Measurements from ENCODE around the gene EXOC6B.

Gene EXOC6B

DNA sequence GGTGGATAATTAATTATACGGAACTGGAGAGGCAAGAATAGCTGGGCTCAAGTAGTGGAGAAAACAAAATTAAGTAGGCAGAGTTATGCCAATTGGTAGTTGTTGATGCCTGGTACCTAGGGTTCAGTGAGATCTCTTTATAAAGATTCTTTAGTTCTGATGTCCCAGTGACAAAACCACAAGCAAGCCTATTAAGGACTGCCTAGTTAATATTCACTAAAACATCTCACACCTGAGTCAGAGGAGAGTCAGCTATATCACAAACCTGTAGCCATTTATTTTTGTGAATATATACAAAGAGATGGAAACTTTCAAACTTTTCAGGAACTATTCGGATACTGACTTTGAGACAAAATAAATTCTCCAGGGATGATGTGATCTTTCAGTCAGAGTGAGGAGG, 464.3 kb downstream of the EXOC6B start:
- Histone ChIP-seq H3K36me3 (ENCODE audit: control insufficient read depth in 2 of 2, insufficient read depth in 1 of 2, low read length in 2 of 2) (no peaks in the 10 kb centered on the region), H3K27ac (ENCODE audit: extremely low read depth, low read depth, low read length) (no peak overlapping the region), H3K9me3 (ENCODE audit: control insufficient read depth, insufficient read depth, low read depth, low read length) (no peaks in the 10 kb centered on the region), H3K4me1 (ENCODE audit: control insufficient read depth, insufficient read depth, low read length) (no peaks in the 10 kb centered on the region), H3K4me3 (ENCODE audit: low read depth, low read length) (no peak overlapping the region)
- no peak for TF ChIP-seq ZNF157 (tag by site-specific recombination; IDR thresholded peaks at IDR 0.05)
- TF ChIP-seq ZNF121 (tag by site-specific recombination; IDR thresholded peaks at IDR 0.05): no peak
- no peak for TF ChIP-seq ZNF830 (tag by site-specific recombination; IDR thresholded peaks at IDR 0.05; ENCODE audit: low read depth)
- no peak for TF ChIP-seq ZNF19 (tag by site-specific recombination; IDR thresholded peaks at IDR 0.05; ENCODE audit: low read depth)
- TF ChIP-seq, protein P1, sequence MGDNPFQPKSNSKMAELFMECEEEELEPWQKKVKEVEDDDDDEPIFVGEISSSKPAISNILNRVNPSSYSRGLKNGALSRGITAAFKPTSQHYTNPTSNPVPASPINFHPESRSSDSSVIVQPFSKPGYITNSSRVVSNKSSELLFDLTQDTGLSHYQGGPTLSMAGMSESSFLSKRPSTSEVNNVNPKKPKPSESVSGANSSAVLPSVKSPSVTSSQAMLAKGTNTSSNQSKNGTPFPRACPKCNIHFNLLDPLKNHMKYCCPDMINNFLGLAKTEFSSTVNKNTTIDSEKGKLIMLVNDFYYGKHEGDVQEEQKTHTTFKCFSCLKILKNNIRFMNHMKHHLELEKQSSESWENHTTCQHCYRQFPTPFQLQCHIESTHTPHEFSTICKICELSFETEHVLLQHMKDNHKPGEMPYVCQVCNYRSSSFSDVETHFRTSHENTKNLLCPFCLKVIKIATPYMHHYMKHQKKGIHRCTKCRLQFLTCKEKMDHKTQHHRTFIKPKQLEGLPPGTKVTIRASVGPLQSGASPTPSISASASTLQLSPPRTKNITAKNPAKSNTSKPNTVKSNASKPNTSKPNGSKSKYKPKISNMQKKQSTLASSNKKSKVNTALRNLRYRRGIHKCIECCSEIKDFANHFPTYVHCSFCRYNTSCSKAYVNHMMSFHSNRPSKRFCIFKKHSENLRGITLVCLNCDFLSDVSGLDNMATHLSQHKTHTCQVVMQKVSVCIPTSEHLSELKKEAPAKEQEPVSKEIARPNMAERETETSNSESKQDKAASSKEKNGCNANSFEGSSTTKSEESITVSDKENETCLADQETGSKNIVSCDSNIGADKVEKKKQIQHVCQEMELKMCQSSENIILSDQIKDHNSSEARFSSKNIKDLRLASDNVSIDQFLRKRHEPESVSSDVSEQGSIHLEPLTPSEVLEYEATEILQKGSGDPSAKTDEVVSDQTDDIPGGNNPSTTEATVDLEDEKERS (tag by site-specific recombination; IDR thresholded peaks at IDR 0.05): no peak
- TF ChIP-seq ZNF501 (tag by site-specific recombination; IDR thresholded peaks at IDR 0.05): no peak
- TF ChIP-seq, protein P2, sequence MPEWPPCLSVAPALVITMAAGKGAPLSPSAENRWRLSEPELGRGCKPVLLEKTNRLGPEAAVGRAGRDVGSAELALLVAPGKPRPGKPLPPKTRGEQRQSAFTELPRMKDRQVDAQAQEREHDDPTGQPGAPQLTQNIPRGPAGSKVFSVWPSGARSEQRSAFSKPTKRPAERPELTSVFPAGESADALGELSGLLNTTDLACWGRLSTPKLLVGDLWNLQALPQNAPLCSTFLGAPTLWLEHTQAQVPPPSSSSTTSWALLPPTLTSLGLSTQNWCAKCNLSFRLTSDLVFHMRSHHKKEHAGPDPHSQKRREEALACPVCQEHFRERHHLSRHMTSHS (tag by site-specific recombination; IDR thresholded peaks at IDR 0.05): no peak
- TF ChIP-seq ZBTB48 (tag by site-specific recombination; IDR thresholded peaks at IDR 0.05): no peak
- TF ChIP-seq ZNF37A (tag by site-specific recombination; IDR thresholded peaks at IDR 0.05): no peak
- ChIA-PET CTCF (no interaction called here), POLR2A (no interaction called here)

DNA sequence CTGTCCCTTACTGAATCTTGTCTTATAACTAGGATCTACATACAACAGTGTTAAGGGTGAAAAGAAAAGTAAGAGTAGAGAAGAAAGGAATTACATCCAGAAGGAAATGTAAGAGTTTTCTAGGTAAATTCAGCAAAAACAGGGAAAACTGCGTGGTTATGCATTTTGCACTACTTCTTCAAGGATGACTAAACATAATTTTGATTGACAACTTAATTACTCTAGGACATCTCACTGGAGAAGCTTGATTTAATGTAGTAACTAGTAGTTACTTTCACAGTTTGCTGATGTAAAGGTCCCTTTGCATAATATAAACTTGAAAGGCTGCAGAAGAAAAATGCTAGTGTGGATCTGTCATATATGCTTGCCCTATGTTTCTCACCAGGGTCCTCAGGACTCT, 464.8 kb downstream of the EXOC6B start:
- Histone ChIP-seq H3K4me1 (ENCODE audit: control insufficient read depth, insufficient read depth, low read length) (no peaks in the 10 kb centered on the region), H3K36me3 (ENCODE audit: control insufficient read depth in 2 of 2, insufficient read depth in 1 of 2, low read length in 2 of 2) (no peaks in the 10 kb centered on the region), H3K9me3 (ENCODE audit: control insufficient read depth, insufficient read depth, low read depth, low read length) (no peaks in the 10 kb centered on the region), H3K27ac (ENCODE audit: extremely low read depth, low read depth, low read length) (no peak overlapping the region), H3K4me3 (ENCODE audit: low read depth, low read length) (no peak overlapping the region)
- ChIA-PET POLR2A (no interaction called here), CTCF (no interaction called here)
- TF ChIP-seq GLIS1 (tag by site-specific recombination; IDR thresholded peaks at IDR 0.05) (no peak), ZNF132 (tag by site-specific recombination; IDR thresholded peaks at IDR 0.05; ENCODE audit: borderline replicate concordance) (no peak), ZNF169 (tag by site-specific recombination; IDR thresholded peaks at IDR 0.05) (no peak), GLI4 (tag by site-specific recombination; IDR thresholded peaks at IDR 0.05) (no peak), ZNF664 (tag by site-specific recombination; IDR thresholded peaks at IDR 0.05) (no peak), ZNF791 (tag by site-specific recombination; IDR thresholded peaks at IDR 0.05) (no peak), ZNF426 (tag by site-specific recombination; IDR thresholded peaks at IDR 0.05) (no peak), REPIN1 (tag by site-specific recombination; IDR thresholded peaks at IDR 0.05; ENCODE audit: low read depth) (no peak), ZNF624 (tag by site-specific recombination; IDR thresholded peaks at IDR 0.05) (no peak), ZNF133 (tag by site-specific recombination; IDR thresholded peaks at IDR 0.05) (no peak)
- TF ChIP-seq, protein P3, sequence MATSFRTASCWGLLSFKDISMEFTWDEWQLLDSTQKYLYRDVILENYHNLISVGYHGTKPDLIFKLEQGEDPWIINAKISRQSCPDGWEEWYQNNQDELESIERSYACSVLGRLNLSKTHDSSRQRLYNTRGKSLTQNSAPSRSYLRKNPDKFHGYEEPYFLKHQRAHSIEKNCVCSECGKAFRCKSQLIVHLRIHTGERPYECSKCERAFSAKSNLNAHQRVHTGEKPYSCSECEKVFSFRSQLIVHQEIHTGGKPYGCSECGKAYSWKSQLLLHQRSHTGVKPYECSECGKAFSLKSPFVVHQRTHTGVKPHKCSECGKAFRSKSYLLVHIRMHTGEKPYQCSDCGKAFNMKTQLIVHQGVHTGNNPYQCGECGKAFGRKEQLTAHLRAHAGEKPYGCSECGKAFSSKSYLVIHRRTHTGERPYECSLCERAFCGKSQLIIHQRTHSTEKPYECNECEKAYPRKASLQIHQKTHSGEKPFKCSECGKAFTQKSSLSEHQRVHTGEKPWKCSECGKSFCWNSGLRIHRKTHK (tag by site-specific recombination; IDR thresholded peaks at IDR 0.05): no peak
- TF ChIP-seq, protein P4, sequence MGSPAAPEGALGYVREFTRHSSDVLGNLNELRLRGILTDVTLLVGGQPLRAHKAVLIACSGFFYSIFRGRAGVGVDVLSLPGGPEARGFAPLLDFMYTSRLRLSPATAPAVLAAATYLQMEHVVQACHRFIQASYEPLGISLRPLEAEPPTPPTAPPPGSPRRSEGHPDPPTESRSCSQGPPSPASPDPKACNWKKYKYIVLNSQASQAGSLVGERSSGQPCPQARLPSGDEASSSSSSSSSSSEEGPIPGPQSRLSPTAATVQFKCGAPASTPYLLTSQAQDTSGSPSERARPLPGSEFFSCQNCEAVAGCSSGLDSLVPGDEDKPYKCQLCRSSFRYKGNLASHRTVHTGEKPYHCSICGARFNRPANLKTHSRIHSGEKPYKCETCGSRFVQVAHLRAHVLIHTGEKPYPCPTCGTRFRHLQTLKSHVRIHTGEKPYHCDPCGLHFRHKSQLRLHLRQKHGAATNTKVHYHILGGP (tag by site-specific recombination; IDR thresholded peaks at IDR 0.05): no peak
- TF ChIP-seq, protein P5, sequence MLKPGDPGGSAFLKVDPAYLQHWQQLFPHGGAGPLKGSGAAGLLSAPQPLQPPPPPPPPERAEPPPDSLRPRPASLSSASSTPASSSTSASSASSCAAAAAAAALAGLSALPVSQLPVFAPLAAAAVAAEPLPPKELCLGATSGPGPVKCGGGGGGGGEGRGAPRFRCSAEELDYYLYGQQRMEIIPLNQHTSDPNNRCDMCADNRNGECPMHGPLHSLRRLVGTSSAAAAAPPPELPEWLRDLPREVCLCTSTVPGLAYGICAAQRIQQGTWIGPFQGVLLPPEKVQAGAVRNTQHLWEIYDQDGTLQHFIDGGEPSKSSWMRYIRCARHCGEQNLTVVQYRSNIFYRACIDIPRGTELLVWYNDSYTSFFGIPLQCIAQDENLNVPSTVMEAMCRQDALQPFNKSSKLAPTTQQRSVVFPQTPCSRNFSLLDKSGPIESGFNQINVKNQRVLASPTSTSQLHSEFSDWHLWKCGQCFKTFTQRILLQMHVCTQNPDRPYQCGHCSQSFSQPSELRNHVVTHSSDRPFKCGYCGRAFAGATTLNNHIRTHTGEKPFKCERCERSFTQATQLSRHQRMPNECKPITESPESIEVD (tag by site-specific recombination; IDR thresholded peaks at IDR 0.05): no peak
- TF ChIP-seq, protein P6, sequence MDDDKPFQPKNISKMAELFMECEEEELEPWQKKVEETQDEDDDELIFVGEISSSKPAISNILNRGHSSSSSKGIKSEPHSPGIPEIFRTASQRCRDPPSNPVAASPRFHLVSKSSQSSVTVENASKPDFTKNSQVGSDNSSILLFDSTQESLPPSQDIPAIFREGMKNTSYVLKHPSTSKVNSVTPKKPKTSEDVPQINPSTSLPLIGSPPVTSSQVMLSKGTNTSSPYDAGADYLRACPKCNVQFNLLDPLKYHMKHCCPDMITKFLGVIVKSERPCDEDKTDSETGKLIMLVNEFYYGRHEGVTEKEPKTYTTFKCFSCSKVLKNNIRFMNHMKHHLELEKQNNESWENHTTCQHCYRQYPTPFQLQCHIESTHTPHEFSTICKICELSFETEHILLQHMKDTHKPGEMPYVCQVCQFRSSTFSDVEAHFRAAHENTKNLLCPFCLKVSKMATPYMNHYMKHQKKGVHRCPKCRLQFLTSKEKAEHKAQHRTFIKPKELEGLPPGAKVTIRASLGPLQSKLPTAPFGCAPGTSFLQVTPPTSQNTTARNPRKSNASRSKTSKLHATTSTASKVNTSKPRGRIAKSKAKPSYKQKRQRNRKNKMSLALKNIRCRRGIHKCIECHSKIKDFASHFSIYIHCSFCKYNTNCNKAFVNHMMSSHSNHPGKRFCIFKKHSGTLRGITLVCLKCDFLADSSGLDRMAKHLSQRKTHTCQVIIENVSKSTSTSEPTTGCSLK (tag by site-specific recombination; IDR thresholded peaks at IDR 0.05): no peak
